SH-SY5Y (cell line): ENCODE results near the gene DTWD1.

Experiments
- GATA2 ChIP-seq: IDR thresholded peaks from 2 replicates; pipeline ENCODE4 v1.6.1; 2011; ENCODE audit warnings: mild to moderate bottlenecking, low read depth, low read length
- GATA3 ChIP-seq: IDR thresholded peaks from 2 replicates; pipeline ENCODE4 v1.6.1; 2011; ENCODE audit warnings: low read depth, mild to moderate bottlenecking, low read length, moderate library complexity

The DTWD1 gene

GRCh38 chr15:49693498-49693897 lies 72.7 kb downstream of the DTWD1 start:
- TF ChIP-seq GATA2, result no peak
- no peak for TF ChIP-seq GATA3

- no peak for TF ChIP-seq GATA2
- TF ChIP-seq GATA3, result no peak
Observed at GRCh38 chr15:49696433-49696832, 75.6 kb downstream of the DTWD1 start.

- no peak for TF ChIP-seq GATA2
- no peak for TF ChIP-seq GATA3
Observed at GRCh38 chr15:49697121-49697520, 76.3 kb downstream of the DTWD1 start.
